ENCODE results near the gene CCR8. TPM values are rescaled to one million over a fixed set of nuclear protein-coding genes. Genes with fewer than 3 reads are reported as not detected.
"Not testable (repeated sequence)": the region's sequence is repeated elsewhere in the genome, so short reads cannot be mapped to it uniquely, and the experiment has no call there.

The CCR8 gene
- total RNA-seq, 1 donor from 2014 or later = not detected

- intact Hi-C loops (cut with DNase I) = no loop called here
Measured at GRCh38 chr3:39343076-39343717, 13.7 kb downstream of the CCR8 start.

DNA sequence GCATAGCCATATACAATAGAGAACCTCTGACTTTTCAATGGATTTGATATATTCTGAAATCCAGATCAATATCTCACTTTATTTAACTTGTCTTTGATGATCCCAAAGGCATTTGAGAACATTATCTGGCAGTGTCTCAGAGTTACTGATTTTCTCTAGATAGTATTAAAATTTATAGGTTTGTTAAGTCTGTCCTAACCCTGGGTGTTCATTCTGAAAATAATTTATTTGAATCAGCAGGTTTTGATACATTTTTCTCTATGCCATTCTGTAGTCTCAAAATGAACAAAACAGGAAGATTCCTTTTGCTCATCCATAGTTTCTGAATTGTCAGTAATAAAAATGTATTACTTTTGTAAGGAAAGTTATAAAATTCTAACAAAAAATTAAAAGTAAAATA is 14.3 kb downstream of the CCR8 start:
- intact Hi-C loops (cut with DNase I) = no loop called here
- DNase-seq (ENCODE audit: low spot score) = no peak

More at GRCh38 chr3:39343076-39343717, 13.7 kb downstream of the CCR8 start:
- no peak for DNase-seq (ENCODE audit: low spot score)

DNA sequence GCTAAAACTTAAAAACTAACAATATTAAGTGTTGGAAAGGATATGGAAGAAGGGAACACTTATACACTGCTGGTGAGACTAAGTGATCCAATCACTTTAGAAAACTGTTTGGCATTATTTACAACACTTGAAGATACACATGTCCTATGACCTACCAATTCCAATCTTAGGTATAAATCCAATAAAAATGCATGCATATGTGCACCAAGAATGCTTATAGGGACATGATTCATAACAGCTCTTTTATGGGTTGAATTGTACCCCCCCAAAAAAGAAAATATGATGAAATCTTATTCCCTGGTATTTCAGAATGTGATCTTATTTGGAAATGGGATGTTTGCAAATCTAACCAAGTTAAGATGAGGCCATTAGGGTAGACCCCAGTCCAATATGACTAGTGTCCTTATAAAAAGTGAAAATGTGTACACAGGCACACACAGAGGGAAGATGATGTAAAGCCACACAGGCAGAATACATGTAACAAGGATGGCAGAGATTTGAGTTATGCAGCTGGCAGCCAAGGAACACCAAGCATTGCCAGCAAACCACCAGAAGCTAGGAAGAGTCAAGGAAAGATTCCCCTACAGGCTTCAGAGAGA is 15.3 kb downstream of the CCR8 start:
- intact Hi-C loops (cut with DNase I) = no loop called here
- no peak for DNase-seq (ENCODE audit: low spot score)

DNA sequence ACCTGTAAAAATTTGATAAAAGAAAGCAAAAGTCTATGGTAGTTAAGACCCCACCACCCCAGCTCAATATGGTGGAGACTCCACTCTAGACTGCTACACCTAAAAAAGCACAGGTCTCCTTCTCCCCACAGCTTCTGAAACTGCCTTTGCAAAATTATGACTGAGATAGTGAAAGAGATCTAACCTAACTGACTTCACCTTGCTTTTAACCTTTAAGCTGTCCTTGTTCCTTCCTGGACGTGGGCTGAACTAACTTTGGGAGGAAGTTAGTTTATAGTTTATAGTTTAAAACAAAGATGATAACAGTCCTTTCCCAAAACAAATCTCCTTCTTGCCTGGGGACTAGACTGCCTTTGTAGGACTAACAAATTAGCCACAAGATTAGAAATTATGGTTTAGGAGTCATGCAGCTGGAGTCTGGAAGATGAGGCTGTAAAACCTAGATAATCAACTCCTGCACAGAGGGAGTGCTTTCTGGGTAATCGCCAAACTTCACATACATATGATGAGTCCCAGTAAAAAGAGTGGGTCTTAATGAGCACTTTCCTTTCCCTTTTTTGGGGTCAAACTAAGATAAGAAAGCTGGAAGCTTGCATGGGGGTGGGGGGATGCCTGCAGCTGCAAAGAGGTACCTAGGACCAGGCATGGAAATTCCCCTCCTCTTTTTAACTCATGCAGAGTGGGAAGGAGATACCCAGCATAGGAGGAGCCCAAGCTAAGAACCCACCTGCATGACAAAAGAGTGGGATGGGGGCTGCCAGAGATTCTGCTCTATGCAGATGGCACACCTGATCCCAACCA is 17.5 kb downstream of the CCR8 start:
- no peak for DNase-seq (ENCODE audit: low spot score)
- intact Hi-C loops (cut with DNase I) = no loop called here

GRCh38 chr3:39347586-39347876 is 18.0 kb downstream of the CCR8 start:
- no peak for DNase-seq (ENCODE audit: low spot score)
- intact Hi-C loops (cut with DNase I) = no loop called here

GRCh38 chr3:39349080-39349479 is 19.6 kb downstream of the CCR8 start:
- intact Hi-C loops (cut with DNase I) = no loop called here
- DNase-seq (ENCODE audit: low spot score) = no peak

GRCh38 chr3:39350714-39351113 is 21.2 kb downstream of the CCR8 start:
- intact Hi-C loops (cut with DNase I) = no loop called here
- DNase-seq (ENCODE audit: low spot score) = no peak

GRCh38 chr3:39351134-39351533 is 21.6 kb downstream of the CCR8 start:
- DNase-seq (ENCODE audit: low spot score); intact Hi-C loops (cut with DNase I): not testable (repeated sequence)

DNA sequence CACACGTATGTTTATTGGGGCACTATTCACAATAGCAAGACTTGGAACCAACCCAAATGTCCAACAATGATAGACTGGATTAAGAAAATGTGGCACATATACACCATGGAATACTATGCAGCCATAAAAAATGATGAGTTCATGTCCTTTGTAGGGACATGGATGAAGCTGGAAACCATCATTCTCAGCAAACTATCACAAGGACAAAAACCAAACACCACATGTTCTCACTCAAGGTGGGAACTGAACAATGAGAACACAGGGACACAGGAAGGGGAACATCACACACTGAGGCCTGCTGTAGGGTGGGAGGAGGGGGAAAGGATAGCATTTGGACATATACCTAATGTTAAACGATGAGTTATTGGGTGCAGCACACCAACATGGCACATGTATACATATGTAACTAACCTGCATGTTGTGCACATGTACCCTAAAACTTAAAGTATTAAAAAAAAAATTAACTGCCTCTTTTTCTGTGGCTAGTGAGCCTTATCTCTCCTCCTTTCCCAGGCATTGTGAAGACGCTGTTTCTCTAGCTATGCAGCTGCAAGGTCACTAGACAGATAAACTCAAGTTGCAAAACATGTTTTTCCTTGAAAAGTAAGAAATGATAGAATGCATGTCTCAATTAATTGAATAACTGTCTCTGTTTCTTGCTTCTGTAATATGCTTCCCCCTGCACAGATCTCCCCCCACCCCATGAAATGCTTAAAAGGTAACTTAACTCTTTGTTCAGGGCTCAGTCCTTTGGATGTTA is 23.8 kb downstream of the CCR8 start:
- intact Hi-C loops (cut with DNase I); DNase-seq (ENCODE audit: low spot score): not testable (repeated sequence)

DNA sequence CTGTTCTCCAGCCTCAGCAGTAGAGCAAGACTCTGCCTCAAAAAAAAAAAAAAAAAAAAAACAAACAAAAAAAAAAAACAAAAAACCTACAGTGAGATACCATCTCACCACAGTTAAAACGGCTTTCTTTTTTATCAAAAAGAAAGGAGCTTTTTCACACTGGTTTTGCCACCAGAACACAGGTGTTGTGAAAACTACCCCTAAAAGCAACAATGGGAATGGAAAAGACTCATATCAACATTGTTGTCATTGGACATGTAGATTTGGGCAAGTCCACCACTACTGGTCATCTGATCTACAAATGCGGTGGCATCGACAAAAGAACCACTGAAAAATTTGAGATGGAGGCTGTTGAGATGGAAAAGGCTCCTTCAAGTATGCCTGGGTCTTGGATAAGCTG is 28.8 kb downstream of the CCR8 start:
- DNase-seq (ENCODE audit: low spot score) = no peak
- intact Hi-C loops (cut with DNase I) = no loop called here

- intact Hi-C loops (cut with DNase I) = no loop called here
- no peak for DNase-seq (ENCODE audit: low spot score)
Measured at GRCh38 chr3:39361252-39361927, 31.9 kb downstream of the CCR8 start.

- intact Hi-C loops (cut with DNase I) = no loop called here
- DNase-seq (ENCODE audit: low spot score) = no peak
Measured at GRCh38 chr3:39362192-39362591, 32.7 kb downstream of the CCR8 start.

DNA sequence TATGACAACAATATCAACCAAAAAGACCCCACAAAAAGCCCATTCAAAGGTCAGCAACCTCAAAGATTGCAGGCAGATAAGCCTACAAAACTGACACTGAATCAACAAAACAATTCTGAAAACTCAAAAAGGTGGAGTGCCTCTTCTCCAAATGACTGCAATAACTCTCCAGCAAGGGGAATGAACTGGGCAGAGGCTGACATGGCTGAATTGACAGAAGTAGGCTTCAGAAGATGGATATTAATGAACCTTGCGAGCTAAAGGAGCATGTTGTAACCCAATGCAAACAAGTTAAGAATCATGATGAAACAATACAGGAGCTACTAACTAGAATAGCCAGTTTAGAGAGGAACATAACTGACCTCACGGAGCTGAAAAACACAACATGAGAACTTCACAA is 33.3 kb downstream of the CCR8 start:
- no peak for DNase-seq (ENCODE audit: low spot score)
- intact Hi-C loops (cut with DNase I) = no loop called here

GRCh38 chr3:39370450-39370849 is 40.9 kb downstream of the CCR8 start:
- intact Hi-C loops (cut with DNase I); DNase-seq (ENCODE audit: low spot score): not testable (repeated sequence)

DNA sequence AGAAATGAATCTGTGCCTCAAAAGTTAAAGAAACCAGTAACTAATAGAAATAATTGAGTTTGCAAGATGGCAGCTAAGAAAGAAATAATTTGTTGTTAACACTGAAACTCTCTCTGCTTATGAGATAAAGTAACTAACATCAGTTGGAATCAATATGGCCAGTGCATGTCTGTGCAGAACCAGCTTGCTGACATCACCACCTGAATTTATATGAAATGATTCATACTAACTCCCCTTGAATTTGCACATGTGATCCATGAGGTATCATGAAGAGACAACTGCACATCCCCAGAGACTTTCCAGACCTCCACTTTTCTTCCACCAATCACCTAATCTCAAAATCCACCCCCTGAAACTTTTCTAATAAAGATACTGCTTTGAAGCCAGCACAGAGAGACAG is 43.3 kb downstream of the CCR8 start:
- intact Hi-C loops (cut with DNase I) = no loop called here
- no peak for DNase-seq (ENCODE audit: low spot score)

- intact Hi-C loops (cut with DNase I) = no loop called here
- DNase-seq (ENCODE audit: low spot score) = no peak
Measured at GRCh38 chr3:39376959-39377634, 47.6 kb downstream of the CCR8 start.

- intact Hi-C loops (cut with DNase I) = no loop called here
- DNase-seq (ENCODE audit: low spot score) = no peak
Measured at GRCh38 chr3:39378088-39378487, 48.6 kb downstream of the CCR8 start.

DNA sequence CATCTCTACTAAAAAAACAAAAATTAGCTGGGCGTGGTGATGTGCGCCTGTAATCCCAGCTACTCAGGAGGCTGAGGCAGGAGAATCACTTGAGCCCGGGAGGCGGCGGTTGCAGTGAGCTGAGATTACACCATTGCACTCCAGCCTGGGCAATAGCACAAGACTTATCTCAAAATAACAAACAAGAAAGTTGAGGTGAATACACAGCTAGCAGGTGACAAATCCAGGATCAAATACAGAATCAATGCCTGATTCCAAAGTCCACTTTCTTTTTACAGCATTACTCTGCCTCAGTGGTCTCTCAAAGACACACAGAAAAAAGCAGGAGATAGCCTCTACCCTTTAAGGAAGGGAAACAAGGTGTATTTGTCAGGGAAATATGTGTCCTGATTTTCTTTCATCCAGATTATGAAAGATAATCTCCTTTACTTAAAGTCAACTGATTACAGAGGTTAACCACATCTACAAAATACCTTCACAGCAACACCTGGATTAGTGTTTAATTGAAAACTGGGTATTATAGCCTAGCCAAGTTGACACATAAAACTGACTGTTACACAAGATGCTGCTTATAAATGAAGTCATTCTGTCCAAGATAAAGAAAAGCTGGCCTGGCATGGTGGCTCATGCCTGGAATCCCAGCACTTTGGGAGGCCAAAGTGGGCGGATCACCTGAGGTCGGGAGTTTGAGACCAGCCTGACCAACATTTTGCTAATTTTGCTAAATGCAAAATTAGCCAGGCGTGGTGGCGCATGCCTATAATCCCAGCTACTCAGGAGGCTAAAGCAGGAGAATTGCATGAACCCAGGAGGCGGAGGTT is 49.7 kb downstream of the CCR8 start:
- intact Hi-C loops (cut with DNase I) = no loop called here
- DNase-seq (ENCODE audit: low spot score) = no peak
